PC-9 (cell line): ENCODE measurements around the gene SMCR8. TPM values are rescaled to one million over a fixed set of nuclear protein-coding genes. Genes with fewer than 3 reads are reported as not detected.
"Not testable (repeated sequence)": the region's sequence is repeated elsewhere in the genome, so short reads cannot be mapped to it uniquely, and the experiment has no call there.

Source experiments
- BruUV-seq: library from RNA; stranded (reverse); fragments of 400-500 nt; replicated peaks from 2 replicates; lab custom pipeline; 2021; lab: Mats Ljungman, UMichigan
- CTCF ChIA-PET: fragments of 300-600 bp; sonication (Branson Sonifier 250); formaldehyde crosslinking; loops from one replicate; lab custom pipeline; 2022; ENCODE audit warnings: antibody characterized with exemption; lab: Charles Lee
- POLR2A ChIA-PET: fragments of 300-600 bp; sonication (Branson Sonifier 250); formaldehyde crosslinking; loops from one replicate; lab custom pipeline; 2022; ENCODE audit warnings: antibody characterized with exemption; ENCODE audit not compliant: unreplicated experiment; lab: Charles Lee
- DNase-seq, 2 experiments: peaks; one replicate each; pipeline versions ENCODE4 v3.0.0 to v3.0.0-alpha.2; 2015 to 2022; ENCODE audit warnings: mixed read lengths in 1 of 2
- H2AFZ ChIP-seq: fragments of 200-600 bp; sonication (generic); 2 replicates; pipeline ENCODE4 v1.8.1; 2017; ENCODE audit warnings: antibody characterized with exemption
- H3F3A ChIP-seq: fragments of 200-600 bp; sonication (generic); 2 replicates; pipeline ENCODE4 v1.8.1; 2017; ENCODE audit warnings: antibody characterized with exemption, mild to moderate bottlenecking, low read depth; ENCODE audit not compliant: insufficient read depth
- H3K27ac ChIP-seq: fragments of 200-600 bp; sonication (generic); 2 replicates; pipeline ENCODE4 v1.6.1; 2016; ENCODE audit warnings: mixed run types
- H3K27me3 ChIP-seq: fragments of 200-600 bp; sonication (generic); 2 replicates; pipeline ENCODE4 v1.6.1; 2016; ENCODE audit warnings: low read depth, mixed run types; ENCODE audit not compliant: insufficient read depth
- H3K36me3 ChIP-seq: fragments of 200-600 bp; sonication (generic); 2 replicates; pipeline ENCODE4 v1.6.1; 2016; ENCODE audit warnings: low read depth, mixed run types
- H3K4me1 ChIP-seq: fragments of 200-600 bp; sonication (generic); replicated peaks from 2 replicates; pipeline ENCODE4 v1.6.1; 2016; ENCODE audit warnings: mixed run types; ENCODE audit not compliant: insufficient read depth
- H3K4me2 ChIP-seq: fragments of 200-600 bp; sonication (generic); 2 replicates; pipeline ENCODE4 v1.6.1; 2017; ENCODE audit warnings: mixed run types
- H3K4me3 ChIP-seq: fragments of 200-600 bp; sonication (generic); 2 replicates; pipeline ENCODE4 v1.6.1; 2016; ENCODE audit warnings: mixed run types
- H3K79me2 ChIP-seq: fragments of 200-600 bp; sonication (generic); 2 replicates; pipeline ENCODE4 v1.6.1; 2017; ENCODE audit warnings: low read depth, mixed run types
- H3K9me2 ChIP-seq: fragments of 200-600 bp; sonication (generic); 2 replicates; pipeline ENCODE4 v1.8.1; 2017; ENCODE audit warnings: mild to moderate bottlenecking; ENCODE audit not compliant: insufficient read depth
- H3K9me3 ChIP-seq: fragments of 200-600 bp; sonication (generic); 2 replicates; pipeline ENCODE4 v1.8.1; 2016; ENCODE audit warnings: low read depth; ENCODE audit not compliant: insufficient read depth
- H4K20me1 ChIP-seq: fragments of 200-600 bp; sonication (generic); 2 replicates; pipeline ENCODE4 v1.8.1; 2017; ENCODE audit not compliant: insufficient read depth
- CTCF ChIP-seq: fragments of 200-600 bp; sonication (generic); conservative IDR thresholded peaks from 2 replicates; pipeline ENCODE4 v1.6.1; 2017; ENCODE audit warnings: mixed run types, antibody characterized with exemption, mild to moderate bottlenecking, moderate library complexity
- EZH2 ChIP-seq: fragments of 200-600 bp; sonication (generic); IDR thresholded peaks from 2 replicates; pipeline ENCODE4 v1.8.0; 2017; ENCODE audit warnings: antibody characterized with exemption, low read depth
- intact Hi-C: fragments of 100-400 bp; cut with micrococcal nuclease; formaldehyde crosslinking; loops from one replicate; pipeline ENCODE4 v1.10.0; 2022; ENCODE audit not compliant: unreplicated experiment
- microRNA-seq: library from miRNA; unstranded; fragments of <30 nt; microRNA quantifications from one replicate; pipeline ENCODE4 v1.2.0, GENCODE V29; 2021; ENCODE audit warnings: borderline number of aligned reads, borderline replicate concordance
- total RNA-seq: library from RNA; stranded (reverse); gene quantifications from 2 replicates; pipeline ENCODE4 v1.2.3, GENCODE V29; 2021

SMCR8 gene
- total RNA-seq, 1 experiment from 2014 or later = 23.8 TPM

GRCh38 chr17:18370761-18371160 lies 55.7 kb downstream of the SMCR8 start:
- intact Hi-C loops = no loop called here
- CTCF ChIA-PET = no interaction called here
- Histone ChIP-seq H3K27me3 (no peaks in the 10 kb centered on the region), H3K9me3 (0 out of 2 replicates have a peak, but pooled peaks cover 3% of the 10 kb centered on the region), H3K9me2 (no peaks in the 10 kb centered on the region), H3K79me2 (no peaks in the 10 kb centered on the region), H3K4me3 (no peak overlapping the region), H3K36me3 (no peaks in the 10 kb centered on the region), H3K27ac (no peak overlapping the region), H4K20me1 (no peaks in the 10 kb centered on the region), H3K4me2 (no peak overlapping the region), H3K4me1 (peaks cover 15% of the 10 kb centered on the region; the same call in 1 of the 2 replicates), H2AFZ (no peak overlapping the region), H3F3A (peaks cover 19% of the 10 kb centered on the region)
- no peak for TF ChIP-seq EZH2
- POLR2A ChIA-PET = no interaction called here
- BruUV-seq = no TSS peak
- DNase-seq = no peak

- H3K9me2 ChIP-seq = no peaks in the 10 kb centered on the region
- no TSS peak for BruUV-seq
- no peak for DNase-seq
- ChIA-PET CTCF (no interaction called here), POLR2A (no interaction called here)
- no peaks in the 10 kb centered on the region for H3K79me2 ChIP-seq
- peaks cover 19% of the 10 kb centered on the region for H3F3A ChIP-seq
- 0 out of 2 replicates have a peak, but pooled peaks cover 3% of the 10 kb centered on the region for H3K9me3 ChIP-seq
- H4K20me1 ChIP-seq = no peaks in the 10 kb centered on the region
- H3K27me3 ChIP-seq = no peaks in the 10 kb centered on the region
- no peak overlapping the region for H3K4me3 ChIP-seq
- H3K27ac ChIP-seq = no peak overlapping the region
- H3K4me1 ChIP-seq = peaks cover 15% of the 10 kb centered on the region; the same call in 1 of the 2 replicates
- TF ChIP-seq EZH2 (no peak), CTCF (no peak)
- intact Hi-C loops = no loop called here
- H3K36me3 ChIP-seq = no peaks in the 10 kb centered on the region
- no peak overlapping the region for H2AFZ ChIP-seq
- H3K4me2 ChIP-seq = no peak overlapping the region
These were observed 56.4 kb downstream of the SMCR8 start for GRCh38 chr17:18371455-18371854.

GRCh38 chr17:18373181-18373580 lies 58.1 kb downstream of the SMCR8 start:
- Histone ChIP-seq H3K4me1 (peaks cover 28% of the 10 kb centered on the region), H3F3A (peaks cover 19% of the 10 kb centered on the region; the same call in 1 of the 2 replicates)
- POLR2A ChIA-PET, H3K27me3 ChIP-seq, H3K4me2 ChIP-seq, H3K79me2 ChIP-seq, intact Hi-C loops, H2AFZ ChIP-seq, DNase-seq, H4K20me1 ChIP-seq, BruUV-seq, H3K4me3 ChIP-seq, H3K9me3 ChIP-seq, H3K36me3 ChIP-seq, H3K27ac ChIP-seq, CTCF ChIA-PET, H3K9me2 ChIP-seq: not testable (repeated sequence)

GRCh38 chr17:18374216-18374615 lies 59.1 kb downstream of the SMCR8 start:
- POLR2A ChIA-PET = no interaction called here

More at GRCh38 chr17:18374216-18374615, 59.1 kb downstream of the SMCR8 start:
- Histone ChIP-seq H3K79me2 (no peaks in the 10 kb centered on the region), H3K9me3 (0 out of 2 replicates have a peak, but pooled peaks cover 3% of the 10 kb centered on the region), H3K27ac (no peak overlapping the region), H4K20me1 (no peaks in the 10 kb centered on the region), H3K4me3 (no peak overlapping the region), H2AFZ (no peak overlapping the region), H3K9me2 (no peaks in the 10 kb centered on the region), H3K4me2 (no peak overlapping the region), H3K36me3 (no peaks in the 10 kb centered on the region), H3K4me1 (peaks cover 28% of the 10 kb centered on the region), H3F3A (peaks cover 18% of the 10 kb centered on the region; the same call in 1 of the 2 replicates), H3K27me3 (no peaks in the 10 kb centered on the region)
- CTCF ChIA-PET = no interaction called here
- intact Hi-C loops = no loop called here
- no TSS peak for BruUV-seq
- DNase-seq = no peak
- TF ChIP-seq CTCF (no peak), EZH2 (no peak)

Small RNA genes lying within 50 kb of the gene (microRNA-seq; reads per million reads assigned to microRNA genes)
- gene MIR6778 = not detected

Other genes starting within 250 kb of the SMCR8 start
- 62.4 and 66.9 TPM in 2 replicates for gene DRG2, start 227.3 kb upstream of the SMCR8 start, total RNA-seq
- 3.5 and 4.9 TPM in 2 replicates for gene MYO15A, start 206.5 kb upstream of the SMCR8 start, total RNA-seq
- gene ALKBH5, start 131.5 kb upstream of the SMCR8 start, total RNA-seq = 101 and 117 TPM in 2 replicates
- 44.9 and 57.6 TPM in 2 replicates for gene LLGL1, start 89.7 kb upstream of the SMCR8 start, total RNA-seq
- 430 and 434 TPM in 2 replicates for gene FLII, start 56.6 kb upstream of the SMCR8 start, total RNA-seq
- 29.6 and 33.0 TPM in 2 replicates for gene MIEF2, start 54.6 kb upstream of the SMCR8 start, total RNA-seq
- 51.2 and 52.2 TPM in 2 replicates for gene TOP3A, start 299 bp upstream of the SMCR8 start, total RNA-seq
- 139 and 170 TPM in 2 replicates for gene SHMT1, start 48.3 kb downstream of the SMCR8 start, total RNA-seq
- 3.7 and 5.7 TPM in 2 replicates for gene EVPLL, start 62.5 kb downstream of the SMCR8 start, total RNA-seq
- gene LGALS9C, start 161.5 kb downstream of the SMCR8 start, total RNA-seq = 1.8 and 1.9 TPM in 2 replicates